ENCODE results near the gene KRTAP10-7. TPM values are rescaled to one million over a fixed set of nuclear protein-coding genes. Genes with fewer than 3 reads are reported as not detected.

KRTAP10-7 gene
- total RNA-seq, 6 experiments from 2014 or later = not detected

- no peaks in the 10 kb centered on the region for H3K9me3 ChIP-seq
- intact Hi-C loops (cut with DNase I) = no loop called here
- DNase-seq (no peak), ATAC-seq (no peak)
- H3K27me3 ChIP-seq = no peaks in the 10 kb centered on the region
- no peaks in the 10 kb centered on the region for H3K36me3 ChIP-seq
- H3K27ac ChIP-seq = no peak overlapping the region
- WGBS (ENCODE audit: insufficient coverage, low coverage, low lambda C conversion rate, missing lambda C conversion rate) = 69% methylated on average over 8 of the region's 8 CpGs
- TF ChIP-seq POLR2A (IDR thresholded peaks at IDR 0.05) = no peak
- no peak for TF ChIP-seq CTCF (IDR thresholded peaks at IDR 0.05)
- H3K4me3 ChIP-seq = no peak overlapping the region
- no peaks in the 10 kb centered on the region for H3K4me1 ChIP-seq
These were observed 15.1 kb downstream of the KRTAP10-7 start for GRCh38 chr21:44615466-44615865.

DNA sequence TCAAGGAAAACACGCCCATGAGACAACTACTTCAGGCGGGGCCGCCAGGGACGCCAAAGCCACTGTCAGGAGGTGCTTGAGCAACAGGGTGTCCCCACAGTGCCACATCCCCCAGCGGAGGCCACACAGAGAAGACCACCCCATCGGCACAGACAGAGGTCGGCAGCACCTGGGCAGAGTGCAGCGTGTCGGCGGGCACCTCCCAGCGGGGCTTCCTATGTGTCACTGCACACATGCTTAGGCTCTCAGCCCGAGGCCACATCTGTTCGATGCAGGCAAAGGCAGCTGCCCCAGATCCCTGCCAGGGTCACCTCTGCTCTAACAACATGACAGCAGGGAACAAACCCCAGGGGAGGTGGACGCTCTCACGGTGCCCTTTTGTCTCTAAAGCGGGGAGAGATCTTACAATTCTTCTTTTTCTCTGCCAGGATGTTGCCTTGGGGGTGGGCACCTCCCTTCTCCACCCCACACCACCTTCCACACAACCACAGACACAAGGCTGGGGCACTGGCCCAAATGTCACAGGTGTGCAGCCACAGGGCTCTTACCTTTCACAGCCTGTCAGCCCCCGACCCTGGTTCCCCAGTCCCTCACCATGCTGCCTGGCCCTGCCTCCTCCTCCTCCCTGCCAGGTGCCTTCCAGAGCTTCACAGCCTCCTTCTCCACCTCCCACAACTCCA is 15.7 kb downstream of the KRTAP10-7 start:
- ATAC-seq (no peak), DNase-seq (peak in 1 of 3 donors; percentile 50)
- WGBS (ENCODE audit: insufficient coverage, low coverage, low lambda C conversion rate, missing lambda C conversion rate) = 53% methylated on average over 3 of the region's 17 CpGs
- Histone ChIP-seq H3K27ac (no peak overlapping the region), H3K27me3 (no peaks in the 10 kb centered on the region), H3K4me1 (no peaks in the 10 kb centered on the region), H3K36me3 (no peaks in the 10 kb centered on the region), H3K9me3 (no peaks in the 10 kb centered on the region), H3K4me3 (no peak overlapping the region)
- intact Hi-C loops (cut with DNase I) = no loop called here
- TF ChIP-seq POLR2A (IDR thresholded peaks at IDR 0.05) (no peak), CTCF (IDR thresholded peaks at IDR 0.05) (no peak)

GRCh38 chr21:44616591-44616926 is 16.2 kb downstream of the KRTAP10-7 start:
- Histone ChIP-seq H3K4me1 (no peaks in the 10 kb centered on the region), H3K27me3 (no peaks in the 10 kb centered on the region), H3K9me3 (no peaks in the 10 kb centered on the region), H3K36me3 (no peaks in the 10 kb centered on the region), H3K27ac (no peak overlapping the region), H3K4me3 (no peak overlapping the region)
- 80% methylated on average over 1 of the region's 16 CpGs for WGBS (ENCODE audit: insufficient coverage, low coverage, low lambda C conversion rate, missing lambda C conversion rate)
- intact Hi-C loops (cut with DNase I) = no loop called here
- DNase-seq (no peak), ATAC-seq (no peak)
- TF ChIP-seq CTCF (IDR thresholded peaks at IDR 0.05) = no peak
- TF ChIP-seq POLR2A (IDR thresholded peaks at IDR 0.05) = no peak

DNA sequence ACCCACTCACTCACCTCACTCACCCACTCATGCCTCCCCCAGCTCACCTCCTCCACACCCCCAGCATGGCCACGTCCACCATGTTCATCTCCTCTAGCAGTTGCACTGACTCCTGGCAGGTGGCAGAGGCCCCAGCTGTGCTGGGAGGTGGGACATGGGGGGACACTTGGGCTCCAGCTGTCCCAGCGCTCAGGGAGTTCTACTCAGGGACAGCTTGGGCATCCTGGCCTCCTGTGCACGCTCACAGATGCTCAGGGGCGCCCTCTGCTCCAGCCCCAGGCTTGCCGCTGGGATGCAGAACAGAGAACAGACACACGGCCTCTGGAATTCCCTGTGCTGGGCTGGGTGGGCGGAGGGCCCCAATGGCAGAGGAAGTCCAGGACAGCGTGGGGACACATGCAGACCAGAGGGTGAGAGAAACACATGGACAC is 16.7 kb downstream of the KRTAP10-7 start:
- Histone ChIP-seq H3K27ac (no peak overlapping the region), H3K4me1 (no peaks in the 10 kb centered on the region), H3K9me3 (no peaks in the 10 kb centered on the region), H3K36me3 (no peaks in the 10 kb centered on the region), H3K4me3 (no peak overlapping the region), H3K27me3 (no peaks in the 10 kb centered on the region)
- no peak for TF ChIP-seq POLR2A (IDR thresholded peaks at IDR 0.05)
- TF ChIP-seq CTCF (IDR thresholded peaks at IDR 0.05) = no peak
- no peak for DNase-seq
- intact Hi-C loops (cut with DNase I) = no loop called here
- 69% methylated on average over 4 of the region's 8 CpGs for WGBS (ENCODE audit: insufficient coverage, low coverage, low lambda C conversion rate, missing lambda C conversion rate)
- no peak for ATAC-seq

Measured in right lobe of liver (tissue), 6 donors.